SU-DHL-6 (cell line): Measurements from ENCODE around the gene RETREG1.

Experiments used
- EZH2phosphoT487 ChIP-seq: fragments of 200-600 bp; sonication (generic), shearing (Covaris generic); conservative IDR thresholded peaks from 2 replicates; pipeline ENCODE4 v1.6.1; 2018; ENCODE audit warnings: mild to moderate bottlenecking, antibody characterized with exemption, low read length, moderate library complexity, mixed read lengths
- TF ChIP-seq, protein P1 (sequence below): fragments of 200-600 bp; sonication (generic); IDR thresholded peaks from one replicate; pipeline ENCODE4 v1.5.1; 2017; ENCODE audit warnings: antibody characterized with exemption, mild to moderate bottlenecking, low read length, moderate library complexity; ENCODE audit not compliant: insufficient read depth, poor library complexity, severe bottlenecking

DNA sequence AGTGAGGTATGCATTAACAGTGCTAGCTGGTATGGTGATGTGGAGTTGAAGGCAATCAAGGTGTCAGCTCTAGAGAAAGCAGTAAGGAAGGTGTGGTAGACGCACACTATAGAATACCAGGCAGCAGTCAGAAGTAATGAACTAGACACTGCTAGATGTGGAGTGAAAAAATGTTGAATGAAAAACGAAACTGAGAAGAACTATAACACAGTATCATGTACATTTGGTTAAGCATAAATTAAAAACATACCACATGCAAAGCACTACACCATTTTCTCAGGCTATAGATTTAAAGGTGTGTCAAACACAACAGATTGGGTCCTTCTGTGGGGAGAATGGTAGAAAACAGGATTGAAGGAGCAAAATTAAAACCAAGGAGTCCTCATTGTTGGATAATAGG lies 166.6 kb downstream of the RETREG1 start:
- TF ChIP-seq, protein P1, sequence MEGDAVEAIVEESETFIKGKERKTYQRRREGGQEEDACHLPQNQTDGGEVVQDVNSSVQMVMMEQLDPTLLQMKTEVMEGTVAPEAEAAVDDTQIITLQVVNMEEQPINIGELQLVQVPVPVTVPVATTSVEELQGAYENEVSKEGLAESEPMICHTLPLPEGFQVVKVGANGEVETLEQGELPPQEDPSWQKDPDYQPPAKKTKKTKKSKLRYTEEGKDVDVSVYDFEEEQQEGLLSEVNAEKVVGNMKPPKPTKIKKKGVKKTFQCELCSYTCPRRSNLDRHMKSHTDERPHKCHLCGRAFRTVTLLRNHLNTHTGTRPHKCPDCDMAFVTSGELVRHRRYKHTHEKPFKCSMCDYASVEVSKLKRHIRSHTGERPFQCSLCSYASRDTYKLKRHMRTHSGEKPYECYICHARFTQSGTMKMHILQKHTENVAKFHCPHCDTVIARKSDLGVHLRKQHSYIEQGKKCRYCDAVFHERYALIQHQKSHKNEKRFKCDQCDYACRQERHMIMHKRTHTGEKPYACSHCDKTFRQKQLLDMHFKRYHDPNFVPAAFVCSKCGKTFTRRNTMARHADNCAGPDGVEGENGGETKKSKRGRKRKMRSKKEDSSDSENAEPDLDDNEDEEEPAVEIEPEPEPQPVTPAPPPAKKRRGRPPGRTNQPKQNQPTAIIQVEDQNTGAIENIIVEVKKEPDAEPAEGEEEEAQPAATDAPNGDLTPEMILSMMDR: no peak
- TF ChIP-seq EZH2phosphoT487: no peak
